Mononuclear cell (primary cell): ENCODE data around the gene PDHB. TPM values are rescaled to one million over a fixed set of nuclear protein-coding genes. Genes with fewer than 3 reads are reported as not detected.

ENCODE experiments used
- H3K27me3 ChIP-seq: 2 replicates; pipeline ENCODE4 v1.6.0; 2011; ENCODE audit warnings: low read length, control low read depth; ENCODE audit not compliant: insufficient read depth
- H3K4me1 ChIP-seq: 2 replicates; pipeline ENCODE4 v1.5.1; 2011; ENCODE audit warnings: mild to moderate bottlenecking, low read length, control low read depth; ENCODE audit not compliant: insufficient read depth
- H3K4me3 ChIP-seq: 2 replicates; pipeline ENCODE4 v1.5.1; 2011; ENCODE audit warnings: mild to moderate bottlenecking, low read length, moderate library complexity
- H3K9me3 ChIP-seq: 2 replicates; pipeline ENCODE4 v1.5.1; 2011; ENCODE audit warnings: low read depth, mild to moderate bottlenecking, control low read depth, low read length
- total RNA-seq: library from RNA; depleted of rRNA; stranded (reverse); fragments of >200 nt; gene quantifications from one replicate; pipeline ENCODE4 v1.2.3, GENCODE V29; 2012

The PDHB gene
- total RNA-seq, 1 donor, result 21.5 TPM

DNA sequence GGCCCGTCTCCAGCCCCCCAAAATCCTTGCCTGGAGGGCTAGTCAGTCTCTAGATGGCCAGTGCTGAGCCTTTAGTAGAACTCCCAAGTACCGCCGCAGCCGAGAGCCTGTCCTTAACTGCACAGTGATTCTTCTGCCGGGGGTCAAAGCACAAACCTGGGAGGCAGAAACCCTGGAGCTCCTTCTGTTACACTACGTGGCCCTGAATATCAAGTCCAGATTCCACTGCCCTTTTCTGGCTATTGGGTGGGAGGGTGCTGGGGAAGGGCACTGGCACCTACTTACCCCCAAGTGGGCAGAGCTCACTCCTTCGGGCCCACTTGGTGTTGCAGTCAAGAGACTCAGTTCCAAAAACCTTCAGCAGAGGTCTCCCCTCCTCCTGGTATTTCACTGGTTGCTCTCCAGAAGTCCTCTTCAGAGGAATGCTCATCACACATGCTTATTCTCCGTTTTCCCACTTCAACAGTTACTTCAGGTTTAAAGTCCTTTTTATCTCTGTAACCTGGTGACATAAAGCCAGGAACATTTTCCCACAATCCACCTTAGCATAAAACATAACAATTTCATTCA, 10.8 kb downstream of the PDHB start:
- H3K9me3 ChIP-seq, result no peaks in the 10 kb centered on the region
- H3K4me3 ChIP-seq, result no peak overlapping the region
- H3K4me1 ChIP-seq, result peaks cover 10% of the 10 kb centered on the region
- H3K27me3 ChIP-seq, result no peaks in the 10 kb centered on the region

DNA sequence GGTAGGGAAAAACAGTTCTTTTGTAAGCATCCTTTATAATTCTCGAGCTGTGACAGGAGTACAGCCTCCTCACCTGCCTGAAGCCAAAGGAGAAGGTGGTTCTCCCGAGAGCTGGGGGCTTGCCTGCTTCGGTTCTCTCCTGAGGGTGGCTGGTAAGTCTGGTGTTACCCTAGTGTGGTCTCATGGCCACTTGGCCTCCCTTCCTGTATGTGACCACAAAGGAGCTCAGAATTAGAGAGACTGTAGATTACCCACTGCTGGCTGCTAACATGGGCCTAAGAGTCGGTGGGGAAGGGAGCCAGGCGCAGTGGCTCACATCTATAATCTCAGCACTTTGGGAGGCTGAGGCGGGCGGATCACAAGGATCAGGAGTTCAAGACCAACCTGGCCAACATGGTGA, 12.6 kb downstream of the PDHB start:
- Histone ChIP-seq H3K4me1 (peaks cover 10% of the 10 kb centered on the region), H3K9me3 (no peaks in the 10 kb centered on the region), H3K4me3 (no peak overlapping the region), H3K27me3 (no peaks in the 10 kb centered on the region)

DNA sequence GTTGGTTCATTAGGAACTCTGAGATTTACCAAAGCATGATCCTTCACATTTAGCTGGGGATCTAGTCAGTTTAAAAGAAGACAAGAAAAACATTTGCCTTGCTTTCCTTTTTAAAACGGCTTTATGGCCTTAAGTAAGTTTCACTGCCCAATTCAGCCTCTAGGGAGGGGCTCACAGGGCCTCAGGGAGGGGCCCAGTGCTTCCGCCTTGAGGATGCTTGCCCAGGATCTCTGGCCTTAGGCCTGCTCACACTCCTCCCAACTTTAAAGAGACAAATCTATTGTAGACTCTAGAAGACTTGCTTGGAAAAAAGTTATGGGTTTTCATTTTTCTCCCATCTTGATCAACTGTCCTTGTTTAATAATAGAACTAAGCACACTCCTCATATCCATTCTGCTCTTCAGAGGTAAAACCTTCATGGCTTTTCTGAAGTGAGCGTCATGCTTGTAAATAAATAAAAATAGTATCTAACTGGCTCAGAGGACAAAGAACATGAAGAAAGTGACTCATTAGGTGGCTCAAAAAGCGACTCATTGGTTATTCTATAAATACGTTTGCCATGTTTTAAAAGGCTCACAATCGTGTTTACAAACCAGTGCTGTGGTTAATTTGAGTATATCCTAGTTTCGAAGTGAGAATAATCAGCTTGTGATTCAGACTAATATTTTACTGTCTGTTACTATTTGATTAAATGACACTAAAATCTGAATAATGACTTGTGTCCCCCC, 13.7 kb downstream of the PDHB start:
- Histone ChIP-seq H3K27me3 (no peaks in the 10 kb centered on the region), H3K4me1 (peaks cover 10% of the 10 kb centered on the region), H3K4me3 (no peak overlapping the region), H3K9me3 (no peaks in the 10 kb centered on the region)

DNA sequence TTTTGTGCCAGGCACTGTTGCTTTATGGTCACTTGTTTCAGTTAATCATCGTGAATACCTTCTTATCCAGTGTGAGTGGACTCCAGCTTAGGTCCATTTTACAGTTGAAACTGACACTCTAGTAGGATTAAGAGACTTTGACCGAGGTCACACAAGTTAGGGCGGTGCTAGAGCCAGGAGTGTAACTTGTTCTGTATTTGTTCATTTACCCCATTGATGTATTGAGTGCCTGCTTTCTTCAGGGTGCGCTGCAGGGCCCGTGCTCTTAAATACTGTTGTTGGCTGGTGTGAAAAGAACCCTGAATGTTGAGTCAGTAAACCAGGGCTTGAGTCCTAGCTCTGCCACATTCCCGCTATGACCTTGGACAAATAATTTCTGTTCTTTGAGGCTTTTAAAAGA, 15.4 kb downstream of the PDHB start:
- Histone ChIP-seq H3K9me3 (no peaks in the 10 kb centered on the region), H3K4me1 (peaks cover 10% of the 10 kb centered on the region), H3K4me3 (no peak overlapping the region), H3K27me3 (no peaks in the 10 kb centered on the region)

DNA sequence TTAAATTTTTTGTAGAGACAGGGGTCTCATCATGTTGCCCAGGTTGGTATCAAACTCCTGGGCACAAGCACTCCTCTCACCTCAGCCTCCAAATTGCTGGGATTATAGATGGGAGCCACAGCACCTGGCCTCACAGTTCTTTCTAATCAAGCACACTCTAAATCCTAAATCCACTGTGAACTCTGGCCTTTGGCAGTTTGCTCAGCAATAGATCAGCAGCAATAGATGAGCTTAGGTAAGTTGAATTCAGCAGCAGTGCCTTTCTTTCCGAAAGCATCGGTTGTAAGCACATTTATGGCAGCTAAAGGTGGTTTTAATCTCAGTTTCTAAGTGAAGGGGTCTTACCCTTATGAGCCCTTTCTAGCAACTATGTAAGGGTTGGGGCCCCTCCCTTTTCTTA, 16.6 kb downstream of the PDHB start:
- no peaks in the 10 kb centered on the region for H3K27me3 ChIP-seq
- peaks cover 10% of the 10 kb centered on the region for H3K4me1 ChIP-seq
- no peaks in the 10 kb centered on the region for H3K9me3 ChIP-seq
- H3K4me3 ChIP-seq, result no peak overlapping the region

DNA sequence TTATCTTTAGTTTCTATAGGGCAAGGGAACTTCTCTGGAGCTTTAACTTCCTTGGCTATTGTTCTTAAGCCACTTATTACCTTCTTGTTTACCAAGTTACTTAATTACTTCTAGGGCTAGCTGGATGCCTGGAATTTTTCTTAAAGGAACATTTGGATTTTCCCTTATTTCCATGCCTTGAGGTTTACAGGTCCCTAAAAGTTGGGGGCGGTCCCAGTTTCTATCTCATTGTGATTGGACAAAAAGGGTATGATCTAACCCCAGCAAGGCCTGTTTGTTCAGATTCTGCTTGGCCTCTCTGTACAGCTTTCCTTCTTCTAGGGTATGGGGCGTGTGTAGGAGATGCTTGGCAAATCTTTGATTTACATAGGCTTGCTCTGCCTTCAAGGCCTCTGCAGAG, 17.4 kb downstream of the PDHB start:
- H3K27me3 ChIP-seq, result no peaks in the 10 kb centered on the region
- H3K9me3 ChIP-seq, result no peaks in the 10 kb centered on the region
- peaks cover 10% of the 10 kb centered on the region for H3K4me1 ChIP-seq
- no peak overlapping the region for H3K4me3 ChIP-seq

DNA sequence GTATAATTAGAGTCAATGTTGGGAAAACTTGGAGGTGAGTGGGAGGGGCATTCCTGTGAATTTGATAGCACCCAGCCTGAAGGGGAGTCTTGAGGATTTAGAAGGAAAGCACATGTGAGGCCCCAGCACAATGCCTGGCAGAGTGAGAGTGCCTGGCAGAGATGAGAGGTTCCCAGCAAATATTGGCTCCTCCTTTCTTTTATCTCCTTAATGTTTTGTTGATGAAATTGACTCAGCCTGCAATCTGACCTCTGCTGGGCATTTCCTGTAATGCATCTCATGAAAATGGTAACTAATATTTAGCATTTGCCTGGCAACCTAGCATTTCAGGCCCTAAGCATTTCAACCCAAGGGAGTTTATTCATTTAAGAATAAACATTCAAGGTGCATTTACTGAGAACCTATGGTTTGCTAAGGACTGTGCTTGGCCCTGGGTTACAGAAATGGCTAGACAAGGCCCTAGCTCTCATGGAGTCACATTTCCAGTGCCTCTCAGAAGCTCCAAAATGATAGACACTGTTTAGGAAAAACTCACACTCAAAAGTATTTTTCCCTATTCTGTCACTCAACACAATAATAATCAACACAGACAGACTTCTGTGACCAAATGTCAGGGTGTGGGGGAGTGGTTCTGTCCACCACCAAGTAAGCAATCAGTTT, 19.0 kb downstream of the PDHB start:
- H3K4me3 ChIP-seq, result no peak overlapping the region
- no peaks in the 10 kb centered on the region for H3K9me3 ChIP-seq
- H3K4me1 ChIP-seq, result peaks cover 10% of the 10 kb centered on the region
- no peaks in the 10 kb centered on the region for H3K27me3 ChIP-seq

DNA sequence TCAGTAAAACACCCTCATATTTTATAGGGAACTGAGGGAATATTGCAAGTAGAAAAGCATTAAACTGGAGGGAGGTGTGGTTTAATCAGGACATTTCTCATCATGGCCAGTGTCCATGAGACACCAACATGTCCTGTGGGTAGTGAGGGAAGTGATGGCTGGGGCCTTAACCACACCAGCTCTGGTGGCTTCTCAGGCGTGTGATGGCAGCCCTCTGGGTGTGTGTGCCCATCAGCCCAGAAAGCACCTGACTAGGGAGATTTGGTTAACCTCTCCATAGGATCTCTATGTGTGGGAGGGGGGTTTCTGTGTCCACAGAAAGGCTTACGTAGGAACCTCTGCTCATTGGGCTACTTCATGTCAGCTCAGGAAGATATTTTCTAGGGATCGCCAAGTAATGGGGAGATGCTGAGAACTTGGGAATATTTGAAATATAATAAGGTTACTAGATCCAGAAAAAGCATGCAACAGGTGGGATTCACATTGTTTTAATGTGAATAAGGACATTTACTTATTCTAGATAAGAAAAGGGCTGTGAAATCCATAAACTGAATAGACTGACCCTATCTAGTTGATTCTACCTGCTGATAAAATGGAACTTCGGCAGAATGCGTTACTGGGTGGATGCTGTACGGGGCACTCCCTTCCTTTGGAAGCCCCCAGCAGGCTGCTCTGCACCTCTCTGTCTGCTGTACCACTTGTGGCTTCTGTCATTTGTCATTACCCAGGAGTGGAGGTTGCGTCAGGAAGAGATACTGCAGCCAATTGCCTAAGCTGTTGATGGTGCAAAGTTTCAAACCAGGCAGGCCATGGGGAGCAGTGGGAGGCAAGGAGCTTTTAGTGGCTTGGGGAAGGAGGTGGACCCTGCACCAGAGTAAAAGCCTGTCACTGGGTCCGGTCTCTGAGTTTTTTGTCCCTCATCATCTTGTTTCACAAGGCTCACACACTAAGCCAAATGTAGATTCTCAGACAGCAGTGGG, 21.5 kb downstream of the PDHB start:
- Histone ChIP-seq H3K27me3 (no peaks in the 10 kb centered on the region), H3K4me3 (no peak overlapping the region), H3K9me3 (no peaks in the 10 kb centered on the region), H3K4me1 (no peaks in the 10 kb centered on the region)

DNA sequence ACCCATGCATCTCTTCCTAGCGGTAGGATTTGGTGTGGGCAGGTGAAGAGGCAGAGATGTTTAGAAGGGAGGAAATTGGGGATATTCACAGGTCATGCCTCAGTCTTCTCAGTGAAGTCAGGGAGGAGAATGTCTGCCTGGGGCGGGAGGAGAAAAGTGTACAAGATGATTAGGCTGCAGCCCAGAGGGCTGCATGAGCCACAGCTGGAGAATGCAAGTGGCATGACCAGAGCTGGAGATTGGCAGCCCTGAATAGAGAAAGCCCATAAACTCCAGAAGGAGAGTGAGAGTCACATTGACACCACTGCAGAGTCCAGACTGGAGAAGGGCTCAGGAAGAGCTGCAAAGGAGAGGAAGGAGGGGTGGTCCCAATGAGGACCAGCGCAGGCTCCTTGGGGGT, 22.6 kb downstream of the PDHB start:
- no peaks in the 10 kb centered on the region for H3K9me3 ChIP-seq
- H3K4me3 ChIP-seq, result no peak overlapping the region
- H3K27me3 ChIP-seq, result no peaks in the 10 kb centered on the region
- no peaks in the 10 kb centered on the region for H3K4me1 ChIP-seq

DNA sequence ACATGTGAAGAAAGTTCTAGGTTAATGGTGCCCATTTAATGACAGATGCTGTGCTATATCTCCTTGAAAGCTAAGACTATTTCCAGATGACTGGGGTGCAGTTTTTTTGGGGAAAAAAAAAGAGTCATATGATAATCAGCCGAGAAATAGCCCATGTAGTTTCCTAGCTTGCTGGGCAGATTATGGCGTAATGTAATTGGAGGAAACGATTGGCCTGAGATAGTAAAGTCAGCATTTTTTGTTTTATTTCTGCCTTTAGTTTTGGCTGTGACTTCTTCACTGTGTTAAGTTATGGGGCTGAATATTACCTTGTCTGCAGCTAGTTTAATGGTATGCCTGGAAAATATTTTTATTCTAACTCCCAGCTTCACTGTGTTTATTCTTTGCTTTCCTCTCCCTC, 24.0 kb downstream of the PDHB start:
- Histone ChIP-seq H3K9me3 (no peaks in the 10 kb centered on the region), H3K27me3 (no peaks in the 10 kb centered on the region), H3K4me1 (no peaks in the 10 kb centered on the region), H3K4me3 (no peak overlapping the region)

DNA sequence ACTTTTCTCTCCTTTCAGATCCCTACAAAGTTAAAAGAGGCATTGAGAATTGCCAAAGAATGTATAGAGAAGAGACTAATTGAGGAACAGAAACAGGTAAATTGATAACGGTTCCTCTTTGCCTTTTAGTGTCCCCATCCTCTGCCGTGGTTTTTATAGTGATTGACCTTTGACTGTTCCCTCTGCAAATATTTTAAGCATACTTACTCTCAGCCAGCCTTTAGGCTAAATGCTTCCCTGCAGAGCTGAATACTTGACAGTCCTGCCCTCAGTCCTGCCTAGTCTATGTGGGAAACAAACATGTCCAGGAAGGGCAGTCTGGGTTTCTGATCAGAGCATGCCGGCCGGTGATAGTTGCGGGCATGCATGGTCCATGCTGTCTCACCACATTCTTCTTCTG, 24.7 kb downstream of the PDHB start:
- Histone ChIP-seq H3K4me1 (no peaks in the 10 kb centered on the region), H3K9me3 (no peaks in the 10 kb centered on the region), H3K4me3 (no peak overlapping the region), H3K27me3 (no peaks in the 10 kb centered on the region)

DNA sequence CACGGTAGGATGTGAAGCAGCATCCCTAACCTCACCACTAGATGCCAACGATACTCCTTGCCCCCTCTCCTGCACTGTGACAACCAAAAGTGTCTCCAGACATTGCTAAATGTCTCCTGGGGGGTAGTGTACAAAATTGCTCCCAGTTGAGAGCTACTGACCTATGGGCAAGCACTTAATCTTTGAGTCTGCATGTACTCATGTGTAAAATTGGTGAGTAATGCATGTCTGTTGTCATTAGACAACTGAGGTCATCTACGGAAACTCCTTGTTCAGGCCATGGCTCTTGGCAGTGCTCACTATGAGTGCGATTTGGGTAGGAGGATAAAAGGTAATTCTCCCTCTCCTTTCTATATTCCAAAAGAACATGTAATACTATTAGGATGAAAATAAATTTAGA, 29.2 kb downstream of the PDHB start:
- H3K4me1 ChIP-seq, result no peaks in the 10 kb centered on the region
- H3K27me3 ChIP-seq, result no peaks in the 10 kb centered on the region
- no peaks in the 10 kb centered on the region for H3K9me3 ChIP-seq
- H3K4me3 ChIP-seq, result no peak overlapping the region

DNA sequence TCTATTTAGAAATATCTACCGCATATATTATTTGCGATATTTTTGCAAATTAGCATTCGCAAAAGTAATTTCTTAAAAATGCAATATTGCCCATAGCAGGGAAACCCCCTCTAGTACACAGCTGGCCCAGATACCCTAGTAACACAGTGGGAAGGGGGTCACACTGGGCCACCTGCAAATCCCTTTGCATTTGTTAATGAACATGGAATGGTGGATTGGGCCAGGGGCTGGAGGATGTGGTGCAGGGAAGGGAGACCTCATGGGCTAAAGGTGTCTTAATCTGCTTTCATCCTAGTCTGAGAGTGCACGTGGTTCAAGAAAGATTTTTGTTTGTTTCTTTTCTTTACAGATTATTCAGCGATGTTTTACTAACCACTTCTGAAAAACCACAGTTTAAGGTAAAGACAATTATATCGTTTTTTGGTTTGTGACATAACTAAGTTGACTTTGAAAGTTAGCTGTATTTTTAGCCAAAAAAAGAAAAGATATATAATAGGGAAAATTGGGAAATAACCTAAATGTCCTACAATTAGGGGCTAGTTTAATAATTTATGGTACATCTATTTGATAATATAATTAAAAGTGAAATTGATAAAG, 30.0 kb downstream of the PDHB start:
- H3K4me1 ChIP-seq, result no peaks in the 10 kb centered on the region
- no peaks in the 10 kb centered on the region for H3K27me3 ChIP-seq
- no peaks in the 10 kb centered on the region for H3K9me3 ChIP-seq
- H3K4me3 ChIP-seq, result no peak overlapping the region

DNA sequence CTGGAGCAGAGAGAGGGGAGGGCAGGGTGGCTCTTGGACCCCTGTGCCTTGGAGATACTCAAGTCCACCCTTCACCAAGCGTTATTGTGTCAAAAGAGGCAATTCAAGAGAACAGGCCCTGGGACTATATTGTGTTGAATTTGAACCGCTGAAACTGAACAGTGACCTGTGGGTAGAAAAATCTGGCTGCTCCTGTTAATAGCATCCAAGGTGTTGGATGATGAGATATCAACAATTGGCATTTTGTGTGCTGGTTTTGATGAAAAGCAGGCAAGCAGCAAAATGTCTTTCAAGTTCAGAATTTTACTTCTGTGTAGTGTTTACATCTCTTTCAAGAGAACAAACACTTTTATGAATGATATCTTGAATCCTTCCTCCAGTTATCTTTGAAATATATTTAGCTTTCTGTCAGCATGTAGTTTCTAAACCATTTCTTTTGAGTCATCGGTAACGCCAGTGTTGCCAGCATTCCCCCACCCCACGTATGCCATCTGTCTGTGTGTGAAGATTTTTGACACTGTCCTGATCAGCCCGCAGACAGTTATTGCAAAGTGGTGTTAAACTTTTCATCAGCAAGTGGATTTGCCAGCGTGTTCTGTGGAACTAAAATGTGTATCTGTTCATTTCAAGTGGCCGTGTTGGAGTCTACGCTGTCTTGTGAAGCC, 34.8 kb downstream of the PDHB start:
- no peak overlapping the region for H3K4me3 ChIP-seq
- H3K4me1 ChIP-seq, result no peaks in the 10 kb centered on the region
- no peaks in the 10 kb centered on the region for H3K27me3 ChIP-seq
- no peaks in the 10 kb centered on the region for H3K9me3 ChIP-seq
